Left lobe of liver (tissue), 2 donors: ENCODE results near the gene TBCD. TPM values are rescaled to one million over a fixed set of nuclear protein-coding genes. Genes with fewer than 3 reads are reported as not detected.
"Not testable (repeated sequence)": the region's sequence is repeated elsewhere in the genome, so short reads cannot be mapped to it uniquely, and the experiment has no call there.

Experiments used
- ATAC-seq: fragments of 200-7000 bp; cut with Tn5 transposase; one replicate; pipeline ENCODE4 v1.9.1; 2020; ENCODE audit warnings: mild to moderate bottlenecking, moderate library complexity
- DNase-seq: peaks from one replicate; pipeline ENCODE4 v3.0.0-alpha.2; 2020; ENCODE audit warnings: low spot score
- total RNA-seq: library from RNA; stranded (reverse); gene quantifications from one replicate; pipeline ENCODE4 v1.2.1, GENCODE V29; 2021
- donor health status: DM: no; HTN: no; CAD: no; lungs with moderate emphysema.
- donor health status: DM: no; HTN: yes; CAD: no.

The TBCD gene
- total RNA-seq, 1 donor from 2014 or later: 46.2 TPM

GRCh38 chr17:82947051-82947991, 195.5 kb downstream of the TBCD start:
- no peak for DNase-seq
- ATAC-seq: peak; percentile 25

DNA sequence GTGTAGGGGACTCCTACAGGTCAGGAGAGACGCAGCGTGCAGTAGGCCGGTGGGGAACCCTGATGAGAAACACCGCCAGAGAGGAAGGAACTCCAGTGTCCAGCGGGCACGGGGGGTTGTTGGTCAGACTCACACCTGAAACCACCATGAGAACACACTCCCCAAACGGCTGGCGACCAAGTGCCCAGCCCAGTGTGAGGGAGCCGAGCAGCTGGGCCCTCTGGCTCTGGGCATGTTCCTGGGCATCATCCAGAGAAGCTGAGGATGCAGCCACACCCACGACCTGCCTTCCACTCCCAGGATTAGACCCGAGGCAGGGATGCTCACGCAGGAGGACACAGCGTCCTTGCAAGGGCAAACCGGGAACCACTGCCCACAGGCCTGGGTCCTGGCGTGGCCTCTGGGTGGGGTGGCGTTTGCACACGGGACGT, 196.2 kb downstream of the TBCD start:
- DNase-seq (no peak), ATAC-seq (no peak)

GRCh38 chr17:82948957-82949356, 197.1 kb downstream of the TBCD start:
- ATAC-seq (no peak), DNase-seq (no peak)

- no peak for ATAC-seq
- DNase-seq: no peak
Observed at GRCh38 chr17:82949361-82949760, 197.5 kb downstream of the TBCD start.

DNA sequence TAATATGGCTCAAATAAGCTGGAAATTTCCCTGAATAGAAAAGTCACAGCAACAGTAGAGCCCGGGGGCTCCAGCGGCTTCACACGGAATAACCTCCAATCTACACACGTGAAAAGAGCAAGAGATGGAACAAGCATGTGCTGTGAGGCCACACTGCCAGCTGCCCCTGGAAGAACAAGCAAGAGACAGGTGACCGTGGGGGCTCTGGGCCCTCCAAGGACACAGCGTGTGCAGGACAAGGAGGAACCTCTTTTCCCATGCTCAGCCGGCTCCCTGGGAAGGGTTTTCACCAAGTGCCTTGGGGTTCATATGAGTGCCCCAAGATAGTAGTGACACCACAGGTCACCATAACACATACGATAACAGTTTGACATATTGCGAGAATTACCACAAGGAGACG, 198.1 kb downstream of the TBCD start:
- ATAC-seq: no peak
- no peak for DNase-seq

GRCh38 chr17:82950525-82951102, 198.7 kb downstream of the TBCD start:
- ATAC-seq (no peak), DNase-seq (no peak)

GRCh38 chr17:82952019-82952418, 200.2 kb downstream of the TBCD start:
- ATAC-seq (no peak), DNase-seq (no peak)

DNA sequence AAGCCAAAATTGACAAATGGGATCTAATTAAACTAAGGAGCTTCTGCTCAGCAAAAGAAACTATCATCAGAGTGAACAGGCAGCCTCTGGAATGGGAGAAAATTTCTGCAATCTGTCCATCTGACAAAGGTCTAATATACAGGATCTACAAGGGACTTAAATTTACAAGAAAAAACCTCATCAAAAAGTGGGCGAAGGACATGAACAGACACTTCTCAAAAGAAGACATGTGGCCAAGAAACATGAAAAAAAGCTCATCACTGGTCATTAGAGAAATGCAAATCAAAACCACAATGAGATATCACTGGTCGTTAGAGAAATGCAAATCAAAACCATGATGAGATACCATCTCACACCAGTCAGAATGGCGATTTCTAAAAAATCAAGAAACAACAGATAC, 203.2 kb downstream of the TBCD start:
- not testable (repeated sequence) for ATAC-seq, DNase-seq

DNA sequence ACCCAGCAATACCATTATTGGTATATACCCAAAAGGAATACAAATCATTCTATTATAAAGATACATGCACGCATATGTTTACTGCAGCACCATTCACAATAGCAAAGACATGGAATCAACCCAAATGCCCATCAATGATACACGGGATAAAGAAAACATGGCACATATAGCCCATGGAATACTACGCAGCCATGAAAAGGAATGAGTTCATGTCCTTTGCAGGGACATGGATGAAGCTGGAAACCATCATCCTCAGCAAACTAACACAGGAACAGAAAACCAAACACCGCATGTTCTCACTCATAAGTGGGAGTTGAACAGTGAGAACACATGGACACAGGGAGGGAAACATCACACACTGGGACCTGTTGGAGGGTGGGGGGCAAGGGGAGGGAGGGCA, 203.8 kb downstream of the TBCD start:
- ATAC-seq, DNase-seq: not testable (repeated sequence)

DNA sequence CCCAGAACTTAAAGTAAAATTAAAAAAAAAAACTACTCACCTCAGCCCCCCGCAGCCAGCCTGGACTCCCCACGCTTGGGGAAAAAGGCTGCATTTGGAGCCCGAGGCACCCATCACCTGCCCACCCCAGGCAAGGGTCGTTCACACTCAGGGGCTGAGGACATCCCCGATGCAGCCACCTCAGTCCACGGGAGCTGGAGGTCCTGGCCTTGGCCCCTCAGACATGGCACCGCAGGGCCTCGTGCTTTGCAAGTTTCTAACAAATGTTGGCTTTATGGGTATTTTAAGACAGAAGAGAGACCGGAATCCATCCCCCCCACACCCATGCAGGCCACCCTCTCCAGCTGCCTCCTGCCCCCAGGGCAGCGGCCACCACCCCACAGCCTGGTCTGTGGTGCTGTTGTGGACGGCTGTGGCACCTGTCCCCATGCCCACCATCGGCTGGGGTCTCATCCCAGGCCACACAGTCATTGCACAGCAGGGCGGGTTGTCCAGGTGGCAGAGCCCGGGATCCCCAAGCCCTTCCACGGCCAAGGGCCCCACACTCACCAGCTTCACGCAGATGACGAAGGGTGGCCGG, 204.4 kb downstream of the TBCD start:
- no peak for ATAC-seq
- no peak for DNase-seq

DNA sequence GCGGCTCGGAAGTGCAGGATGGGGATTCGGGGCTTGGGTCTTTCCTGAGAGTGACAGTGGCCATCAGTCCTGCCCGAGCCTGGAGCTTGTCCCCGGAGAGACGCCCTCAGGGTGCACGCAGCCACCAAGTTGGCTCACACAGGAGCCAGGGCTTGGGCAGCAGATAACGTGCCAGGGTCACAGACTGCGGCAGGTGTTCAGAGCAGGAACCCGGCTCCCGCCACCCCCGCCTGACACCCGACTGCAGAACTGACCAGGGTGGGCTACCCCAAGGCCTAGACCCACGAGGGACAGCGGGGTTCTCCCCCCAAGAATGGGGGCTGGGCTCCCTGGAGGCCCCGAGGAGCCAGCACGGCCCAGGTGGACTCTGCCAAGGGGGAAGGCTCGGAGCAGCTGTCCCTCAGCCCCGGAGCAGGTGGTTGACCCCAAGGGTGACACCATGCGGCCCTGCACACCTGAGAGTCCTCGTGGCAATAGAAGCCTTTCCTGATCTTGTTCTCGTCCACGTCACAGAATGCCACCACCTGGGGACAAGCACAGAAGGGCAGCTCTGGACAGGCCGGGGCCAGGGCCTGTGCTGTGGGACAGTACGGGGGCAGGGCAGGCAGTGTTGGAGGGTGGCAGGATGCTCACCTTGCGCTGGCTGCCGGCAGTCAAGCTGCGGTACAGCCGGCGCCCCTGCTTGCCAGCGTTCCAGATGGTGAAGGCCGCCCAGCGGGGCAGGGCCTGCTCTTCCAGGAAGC, 205.0 kb downstream of the TBCD start:
- DNase-seq (peak; percentile 40), ATAC-seq (peak; percentile 14)

DNA sequence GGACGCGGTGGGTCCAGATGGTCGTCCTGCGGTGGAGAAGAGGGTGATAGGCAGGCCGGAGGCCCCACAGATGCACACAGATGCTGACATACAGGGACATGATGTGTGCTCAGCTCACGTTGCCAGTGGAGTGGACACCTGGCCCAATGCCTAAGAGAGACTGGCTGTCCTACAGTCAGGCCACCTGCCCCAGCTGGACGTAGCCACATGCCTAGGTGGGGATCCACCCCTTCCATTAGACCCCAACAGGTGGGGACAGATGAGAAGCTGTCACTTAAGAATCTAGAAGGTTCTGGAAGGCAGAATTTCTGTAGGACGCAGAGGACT, 205.6 kb downstream of the TBCD start:
- peak; percentile 41 for DNase-seq
- ATAC-seq: peak; percentile 24

DNA sequence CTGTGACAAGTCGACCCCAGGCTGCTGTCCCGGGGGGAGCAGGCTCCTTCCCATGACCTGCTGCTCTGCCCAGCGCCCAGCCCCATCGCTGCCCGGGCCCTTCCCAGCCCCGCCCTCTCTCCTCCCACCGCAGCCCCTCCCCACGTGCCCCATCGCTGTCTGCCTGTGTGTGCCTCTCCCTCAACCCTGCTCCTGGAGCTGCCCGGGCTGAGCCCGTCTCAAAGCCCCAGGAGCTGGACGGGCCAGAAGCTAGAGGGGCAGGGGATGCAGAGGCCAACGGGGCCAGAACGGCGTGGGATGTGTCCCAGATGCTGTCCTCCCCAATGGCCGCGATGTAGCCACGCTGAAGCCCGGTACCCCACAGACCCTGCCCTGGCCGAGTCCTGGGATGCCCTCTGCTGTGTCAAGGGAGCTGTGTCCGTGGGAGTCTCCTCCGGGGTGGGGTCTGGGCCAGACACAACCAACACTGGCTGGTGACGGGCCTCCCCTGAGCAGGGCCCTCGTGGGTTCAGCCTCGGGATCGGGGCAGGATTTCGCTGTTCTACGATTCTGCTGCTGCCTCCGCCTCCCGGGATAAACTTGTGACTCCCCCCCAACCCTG, 206.2 kb downstream of the TBCD start:
- ATAC-seq (no peak), DNase-seq (peak; percentile 38)

- ATAC-seq (no peak), DNase-seq (peak; percentile 38)
Observed at GRCh38 chr17:82959242-82959930, 207.5 kb downstream of the TBCD start.

- no peak for DNase-seq
- ATAC-seq: no peak
Observed at GRCh38 chr17:82959990-82960418, 208.1 kb downstream of the TBCD start.

- no peak for ATAC-seq
- peak; percentile 43 for DNase-seq
Observed at GRCh38 chr17:82960419-82961271, 208.8 kb downstream of the TBCD start.

DNA sequence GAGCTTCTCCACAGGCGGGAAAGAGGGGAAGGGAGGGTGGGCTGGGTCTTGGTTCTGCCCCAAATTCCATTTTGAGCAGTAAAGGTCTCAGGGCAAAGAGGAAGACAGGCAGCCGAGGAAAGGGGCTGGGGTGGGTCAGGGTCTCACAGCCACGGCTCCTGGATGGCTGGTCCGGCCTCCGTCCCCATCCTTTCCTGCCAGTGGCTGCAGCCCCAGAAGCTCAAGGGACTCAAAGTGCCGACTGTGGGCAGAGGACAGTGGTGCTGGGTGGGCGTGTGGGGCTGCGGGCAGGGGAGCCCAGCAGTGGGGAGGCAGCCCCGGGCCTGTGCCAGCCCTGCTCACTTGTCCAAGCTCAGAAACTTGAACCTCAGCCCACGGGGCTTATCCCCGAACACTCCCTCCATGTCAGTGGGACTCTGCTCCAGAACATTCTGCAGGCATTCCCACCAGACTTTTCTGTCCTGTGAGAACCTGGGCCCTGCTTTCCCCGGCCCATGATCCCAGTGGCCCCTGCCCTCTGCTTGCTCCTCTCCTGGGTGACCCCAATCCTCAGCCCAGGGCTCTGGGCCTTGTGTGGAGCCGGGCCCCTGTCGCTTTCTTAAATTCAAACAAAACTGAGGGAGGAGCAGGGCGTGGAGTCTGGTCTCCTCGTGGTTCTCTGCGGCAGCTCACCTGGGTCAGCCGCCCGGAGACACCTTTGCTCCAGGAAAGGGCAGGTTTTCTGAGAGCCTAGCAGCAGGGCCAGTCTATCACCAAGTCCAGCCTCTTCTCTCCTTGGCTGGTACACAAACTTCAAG, 209.7 kb downstream of the TBCD start:
- ATAC-seq: no peak
- DNase-seq: peak; percentile 42

GRCh38 chr17:82962163-82962720, 210.4 kb downstream of the TBCD start:
- DNase-seq (peak; percentile 43), ATAC-seq (no peak)
